ENCODE results near the gene MMP24.
"Not testable (repeated sequence)": the region's sequence is repeated elsewhere in the genome, so short reads cannot be mapped to it uniquely, and the experiment has no call there.

MMP24 gene

GRCh38 chr20:35216541-35216940, 9.9 kb upstream of the MMP24 start:
- DNase-seq (ENCODE audit: low spot score), result no peak

GRCh38 chr20:35223941-35224340, 2.5 kb upstream of the MMP24 start:
- no peak for DNase-seq (ENCODE audit: low spot score)

- no peak for DNase-seq (ENCODE audit: low spot score)
Measured at GRCh38 chr20:35224536-35224935, 2.0 kb upstream of the MMP24 start.

- DNase-seq (ENCODE audit: low spot score), result no peak
Measured at GRCh38 chr20:35225319-35226125, 968 bp upstream of the MMP24 start.

GRCh38 chr20:35226884-35227681, 593 bp downstream of the MMP24 start:
- DNase-seq (ENCODE audit: low spot score), result peak; percentile 17

GRCh38 chr20:35232575-35232974, 6.1 kb downstream of the MMP24 start:
- DNase-seq (ENCODE audit: low spot score), result no peak

GRCh38 chr20:35235881-35236280, 9.4 kb downstream of the MMP24 start:
- DNase-seq (ENCODE audit: low spot score), result no peak

- DNase-seq (ENCODE audit: low spot score), result no peak
Measured at GRCh38 chr20:35237486-35237885, 11.0 kb downstream of the MMP24 start.

- no peak for DNase-seq (ENCODE audit: low spot score)
Measured at GRCh38 chr20:35238170-35238569, 11.7 kb downstream of the MMP24 start.

GRCh38 chr20:35238735-35239134, 12.2 kb downstream of the MMP24 start:
- DNase-seq (ENCODE audit: low spot score), result no peak

- DNase-seq (ENCODE audit: low spot score), result no peak
Measured at GRCh38 chr20:35240083-35240810, 13.8 kb downstream of the MMP24 start.

GRCh38 chr20:35240811-35241293, 14.4 kb downstream of the MMP24 start:
- DNase-seq (ENCODE audit: low spot score), result no peak

GRCh38 chr20:35243317-35243716, 16.8 kb downstream of the MMP24 start:
- DNase-seq (ENCODE audit: low spot score), result no peak

- no peak for DNase-seq (ENCODE audit: low spot score)
Measured at GRCh38 chr20:35243986-35244385, 17.5 kb downstream of the MMP24 start.

GRCh38 chr20:35246723-35247122, 20.2 kb downstream of the MMP24 start:
- no peak for DNase-seq (ENCODE audit: low spot score)

GRCh38 chr20:35248641-35249475, 22.4 kb downstream of the MMP24 start:
- DNase-seq (ENCODE audit: low spot score), result no peak

GRCh38 chr20:35251613-35251940, 25.1 kb downstream of the MMP24 start:
- no peak for DNase-seq (ENCODE audit: low spot score)

- DNase-seq (ENCODE audit: low spot score), result peak; percentile 44
Measured at GRCh38 chr20:35252037-35252461, 25.6 kb downstream of the MMP24 start.

- DNase-seq (ENCODE audit: low spot score), result not testable (repeated sequence)
Measured at GRCh38 chr20:35252598-35252997, 26.1 kb downstream of the MMP24 start.

GRCh38 chr20:35253010-35253409, 26.5 kb downstream of the MMP24 start:
- DNase-seq (ENCODE audit: low spot score), result no peak

- DNase-seq (ENCODE audit: low spot score), result no peak
Measured at GRCh38 chr20:35254448-35254999, 28.0 kb downstream of the MMP24 start.
